Prostate gland (tissue), 2 donors: ENCODE measurements around the gene GALP.

Source experiments
- CTCF ChIP-seq, 4 experiments: fragments of 200-600 bp in 2 of 4; fragments of 450-650 bp in 2 of 4; sonication (generic) in 2 of 4; IDR thresholded peaks; 1 replicate in 3 of 4; 2 replicates in 1 of 4; pipeline ENCODE4 v1.5.1; 2016 to 2019; ENCODE audit warnings: antibody characterized with exemption in 4 of 4, mild to moderate bottlenecking in 2 of 4, moderate library complexity in 2 of 4
- POLR2A ChIP-seq: fragments of 450-650 bp; IDR thresholded peaks from one replicate; pipeline ENCODE4 v1.6.1; 2016; ENCODE audit warnings: antibody characterized with exemption, mild to moderate bottlenecking
- POLR2AphosphoS5 ChIP-seq: sonication (generic); formaldehyde crosslinking; IDR thresholded peaks from one replicate; pipeline ENCODE4 v1.6.1; 2017; ENCODE audit warnings: antibody characterized with exemption

DNA sequence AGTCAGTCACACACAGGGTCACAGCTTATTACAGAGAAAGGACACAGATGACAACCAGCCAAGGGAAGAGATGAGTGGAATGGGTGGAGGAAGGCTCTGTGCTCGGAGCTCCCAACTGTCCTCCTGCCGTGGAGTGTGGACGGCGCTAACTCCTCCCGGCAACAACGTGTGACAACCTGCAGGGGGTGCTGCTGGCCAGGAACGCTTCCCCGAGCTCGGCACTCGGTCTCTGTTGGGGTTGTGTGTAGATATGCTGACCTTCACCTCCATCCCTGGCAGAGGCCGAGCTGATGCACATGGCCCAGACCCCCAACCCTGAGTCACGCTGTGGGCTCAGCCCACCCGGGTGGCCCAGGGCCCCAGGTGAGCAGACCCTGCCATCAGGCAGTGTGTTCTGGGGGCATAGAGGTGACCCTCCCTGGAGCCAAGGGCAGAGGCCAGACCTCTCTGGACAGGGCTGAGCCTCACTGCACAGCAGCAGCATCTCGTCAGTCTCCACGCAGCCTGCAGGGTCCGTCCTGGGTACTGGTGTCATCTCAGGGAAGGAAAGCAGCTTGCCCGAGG, 20.6 kb upstream of the GALP start:
- peak in 1 of 4 experiments; percentile 15 for TF ChIP-seq CTCF (IDR thresholded peaks at IDR 0.05)
- no peak for TF ChIP-seq POLR2AphosphoS5
- no peak for TF ChIP-seq POLR2A
